HG02588 (cell line): Measurements from ENCODE around the gene GIMAP2.
A peak's percentile ranks its signal among the peaks of the same experiment; 100 is the strongest.

Experiments
- ATAC-seq: cut with Tn5 transposase; IDR thresholded peaks from one replicate; pipeline ENCODE4 v1.9.1; 2021; ENCODE audit warnings: mild to moderate bottlenecking, moderate library complexity; ENCODE audit not compliant: unreplicated experiment

The GIMAP2 gene

DNA sequence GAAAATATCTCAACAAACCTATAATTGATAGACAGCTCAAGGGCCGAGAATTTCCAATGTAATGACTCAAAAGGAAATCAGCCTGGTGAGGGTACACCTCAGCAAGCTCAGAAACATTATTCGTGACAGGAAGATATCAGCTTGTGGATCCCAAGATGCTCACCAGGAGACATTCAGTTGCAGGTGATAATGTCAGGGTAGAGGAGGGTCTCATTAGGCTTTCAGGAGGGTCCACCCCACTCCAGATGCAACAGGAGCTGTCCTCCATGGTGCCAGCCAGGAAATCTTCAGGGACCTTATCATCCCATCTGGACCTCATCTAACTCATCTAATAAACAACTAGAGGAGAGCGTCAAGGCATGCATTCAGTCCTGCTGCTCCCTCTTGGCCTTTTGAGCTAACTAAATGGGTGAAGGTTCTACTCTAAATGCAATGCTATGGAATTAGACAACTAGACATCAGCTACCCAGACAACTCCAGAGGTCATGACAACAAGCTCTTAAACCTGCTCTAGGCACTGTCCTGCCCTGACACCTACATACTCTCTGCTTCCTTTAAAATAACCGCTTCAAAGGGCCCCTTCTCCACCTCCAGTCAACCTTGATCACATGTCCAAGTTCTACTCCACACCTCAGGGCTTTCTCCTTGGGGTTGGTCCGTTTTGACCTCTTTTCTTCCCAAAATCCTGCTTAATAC lies 47.4 kb downstream of the GIMAP2 start:
- no peak for ATAC-seq

DNA sequence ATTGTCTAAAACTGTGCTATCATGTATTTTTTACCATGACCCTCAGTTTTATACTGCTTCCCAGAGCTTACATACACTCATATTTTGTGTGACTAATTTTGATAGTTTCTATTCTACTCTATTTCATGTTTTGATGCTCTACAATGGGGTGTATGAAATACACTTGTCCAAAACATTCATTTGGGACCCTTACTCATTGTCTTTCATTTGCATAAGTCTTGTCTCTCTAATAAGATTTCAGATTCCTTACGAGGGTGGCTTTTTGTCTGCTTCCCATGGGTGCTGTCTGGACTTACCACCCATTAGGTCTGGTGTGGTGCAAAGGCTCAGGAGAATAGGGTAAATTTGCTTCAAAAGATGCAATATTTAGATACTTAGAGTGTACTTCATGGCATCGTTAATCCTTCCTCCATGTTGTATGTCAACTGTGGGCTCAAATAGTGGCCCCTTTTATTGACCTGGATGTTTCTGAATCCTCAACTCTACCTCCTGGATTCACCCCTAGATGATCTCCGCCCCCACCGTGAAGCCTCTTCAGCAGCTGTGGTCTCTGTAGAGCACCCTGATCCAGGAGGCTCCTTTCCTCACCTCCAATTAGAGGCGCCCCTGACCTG lies 48.1 kb downstream of the GIMAP2 start:
- ATAC-seq = no peak

DNA sequence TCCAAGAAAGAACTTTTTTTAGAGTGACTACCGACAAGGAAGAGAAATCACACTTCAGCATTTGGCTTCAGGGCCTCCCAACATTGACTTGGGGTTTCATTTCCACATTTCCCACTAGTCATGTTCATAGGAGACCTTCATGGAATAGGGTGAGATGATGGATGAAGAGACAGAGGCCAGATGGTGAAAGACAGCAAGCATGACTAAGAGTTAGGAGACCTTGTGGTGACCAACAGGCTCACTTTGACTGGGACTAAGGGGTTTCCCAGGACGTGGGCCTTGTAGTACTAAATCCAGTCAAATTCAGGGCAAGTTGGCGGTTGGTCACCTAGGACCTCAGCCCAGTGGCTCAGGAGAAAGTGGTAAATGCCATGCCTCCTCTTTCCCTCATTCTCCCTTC lies 48.7 kb downstream of the GIMAP2 start:
- ATAC-seq = no peak

DNA sequence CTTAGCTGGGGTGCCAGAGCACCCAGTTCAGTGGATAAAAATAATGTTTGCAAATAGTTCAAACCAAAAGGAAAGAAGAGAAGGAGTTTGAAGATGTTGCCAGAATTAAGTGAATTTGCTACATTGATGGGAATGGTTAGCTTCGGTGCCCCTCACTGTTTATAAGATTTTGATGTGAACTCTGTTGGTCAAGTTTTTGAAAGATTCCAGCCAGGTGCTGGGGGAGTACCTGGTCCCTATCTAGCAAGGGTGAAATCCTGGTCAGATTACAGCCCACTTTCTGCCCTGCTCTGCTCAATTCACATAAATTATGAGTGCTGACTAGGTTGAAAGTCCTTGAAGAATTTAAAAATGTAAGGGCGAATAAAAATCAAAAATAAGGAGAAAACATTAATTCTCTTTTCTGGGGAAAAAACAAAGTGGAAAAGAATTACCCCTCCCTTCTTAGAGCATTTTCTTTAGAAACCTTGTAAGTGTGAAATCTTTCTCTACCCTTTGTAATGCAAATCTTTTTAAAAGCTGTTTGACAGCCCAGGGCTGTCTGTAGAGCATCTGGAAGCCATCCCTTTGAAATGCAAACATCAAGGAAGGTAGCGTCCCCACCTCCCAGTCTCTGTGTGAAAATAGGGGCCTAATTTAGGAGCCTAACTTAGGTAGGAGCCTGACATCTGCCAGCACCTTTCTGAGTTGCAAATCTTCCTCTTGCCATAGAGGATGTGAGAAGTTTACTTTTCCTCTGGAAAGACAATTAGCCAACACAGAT lies 50.3 kb downstream of the GIMAP2 start:
- no peak for ATAC-seq

DNA sequence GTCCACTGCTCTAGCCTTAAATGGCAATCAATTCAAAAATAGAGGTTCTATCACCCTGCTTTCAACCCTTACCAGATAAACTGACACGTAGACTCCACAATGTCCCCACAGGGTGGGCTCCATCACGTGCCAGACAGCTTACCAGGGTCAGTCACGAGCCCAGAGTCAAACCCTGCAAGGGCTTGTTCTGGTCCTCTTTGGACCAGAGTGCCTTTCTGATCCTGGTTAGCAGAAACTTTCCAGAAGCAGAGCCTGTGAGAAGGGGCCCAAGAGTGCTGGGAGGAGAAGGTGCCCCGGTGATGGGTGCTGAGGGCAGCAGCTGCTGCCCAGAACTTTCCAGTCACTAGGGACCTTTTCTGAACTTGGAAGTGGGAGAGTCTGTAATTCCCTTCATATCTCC lies 51.4 kb downstream of the GIMAP2 start:
- peak; percentile 11 for ATAC-seq

DNA sequence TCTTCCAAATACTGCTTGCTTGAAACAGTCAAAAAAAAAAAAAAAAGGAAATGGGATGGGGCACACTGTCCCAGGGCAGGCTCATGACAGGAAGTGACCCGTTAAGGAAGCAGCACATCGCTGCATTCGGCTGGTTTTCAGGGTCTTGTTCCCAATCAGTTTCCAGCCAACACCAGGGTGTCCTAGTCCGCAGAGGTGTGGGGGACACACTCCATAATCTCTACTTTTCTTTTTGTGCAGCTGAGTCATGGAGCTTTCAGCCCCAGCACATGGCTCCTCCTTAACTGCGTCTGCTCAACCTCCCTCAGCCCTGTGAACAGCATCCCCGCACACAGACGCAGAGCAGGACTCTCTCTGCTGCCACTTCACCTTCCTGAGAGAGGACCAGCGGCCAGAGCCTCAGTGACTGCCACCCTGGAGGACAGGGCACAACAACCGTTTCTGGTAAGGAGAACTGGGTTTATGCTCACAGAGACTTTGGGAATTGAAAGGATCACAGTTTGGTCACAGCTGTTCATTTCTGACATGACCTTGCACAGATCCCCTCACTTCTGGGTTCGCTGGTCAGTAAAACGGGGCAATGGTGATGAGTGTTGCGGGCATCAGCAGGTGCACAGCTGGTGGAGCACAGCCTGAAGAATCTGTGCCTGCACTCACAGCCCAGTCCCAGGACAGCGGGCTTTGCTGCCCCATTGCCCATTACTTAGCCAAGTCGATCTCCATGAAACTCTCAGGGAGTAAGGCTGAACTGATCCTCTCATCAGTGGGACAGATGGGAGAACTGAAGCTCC lies 52.0 kb downstream of the GIMAP2 start, which contains the start of gene GIMAP5:
GIMAP5 (plus strand) TSS at position 154 of the 791 bp plus-strand sequence. CDS start 3,467 bp downstream, outside the sequence.
- peak; percentile 57 for ATAC-seq

DNA sequence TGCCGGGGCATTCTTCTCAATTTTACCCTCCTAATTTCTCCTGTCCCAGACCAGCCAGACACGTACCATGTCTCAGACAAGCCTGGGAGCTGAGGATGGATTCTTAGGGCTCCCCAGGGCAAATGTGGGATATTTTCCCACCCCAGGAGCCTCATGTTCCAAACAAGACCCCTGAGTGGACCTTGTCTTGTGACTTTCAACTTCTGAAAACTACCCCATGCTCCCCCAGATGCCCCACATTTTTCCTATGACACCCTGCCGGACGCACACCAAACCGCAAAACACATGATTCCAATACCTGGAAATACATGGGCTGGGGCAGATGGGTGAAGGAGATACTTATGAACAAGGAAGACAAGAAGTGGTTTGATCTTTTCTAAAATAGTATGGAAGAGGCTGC lies 52.6 kb downstream of the GIMAP2 start:
- no peak for ATAC-seq

DNA sequence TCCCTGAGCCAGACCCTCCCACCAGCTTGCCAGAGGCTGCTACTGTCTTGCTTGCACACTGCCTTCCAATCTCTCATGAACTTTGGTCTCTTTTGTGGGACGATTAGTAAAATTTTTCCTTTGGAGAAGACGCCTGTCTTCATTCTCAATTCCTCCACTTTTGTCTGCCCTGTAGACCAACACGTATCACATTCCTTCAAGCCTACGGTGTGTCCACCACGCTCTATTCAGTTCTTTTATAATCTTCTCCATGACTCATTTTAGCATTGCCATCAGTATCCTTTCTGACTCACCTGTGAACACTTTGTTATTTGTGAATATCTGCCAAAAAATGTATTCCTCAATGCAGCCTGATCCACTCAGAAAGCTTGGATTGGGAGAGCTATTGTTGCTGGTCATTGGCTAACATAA lies 53.1 kb downstream of the GIMAP2 start:
- ATAC-seq = no peak

DNA sequence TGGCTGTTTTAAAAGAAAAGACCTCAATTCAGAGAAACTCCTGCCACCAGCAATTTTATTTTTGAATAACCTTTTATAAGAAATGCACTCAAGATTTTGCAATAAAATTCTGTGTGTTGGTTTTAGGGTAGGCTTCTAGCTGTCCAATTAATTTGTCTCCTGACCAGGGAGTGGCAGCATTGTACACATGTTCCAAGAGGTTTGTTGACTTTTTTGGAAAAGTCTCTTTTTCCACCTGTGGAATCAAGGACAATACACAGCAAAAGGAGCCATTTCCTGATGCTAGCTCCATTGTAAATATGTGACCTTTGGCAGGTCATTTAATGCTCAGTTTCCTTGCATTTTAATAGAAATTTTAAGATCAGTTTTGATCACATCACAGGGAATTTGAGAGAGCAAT lies 53.5 kb downstream of the GIMAP2 start:
- no peak for ATAC-seq

DNA sequence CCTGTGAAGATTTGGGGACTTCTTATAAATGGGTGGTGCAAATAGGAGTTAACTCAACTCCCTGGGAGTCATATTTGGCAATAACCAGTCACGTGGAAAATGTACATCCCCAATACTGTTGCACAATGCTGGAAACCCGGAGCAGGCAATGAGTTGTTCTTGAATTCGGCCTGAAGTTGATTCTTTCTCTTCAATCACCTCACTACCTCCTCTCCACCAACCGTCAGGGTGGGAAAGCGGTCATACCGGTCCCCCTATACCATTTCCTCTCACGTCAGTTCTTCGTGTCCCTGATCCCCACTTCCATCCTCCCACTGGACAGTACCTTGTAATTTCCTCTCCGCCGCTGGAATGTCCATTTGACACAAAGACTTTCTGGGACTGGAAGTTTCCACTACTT lies 54.5 kb downstream of the GIMAP2 start:
- no peak for ATAC-seq

DNA sequence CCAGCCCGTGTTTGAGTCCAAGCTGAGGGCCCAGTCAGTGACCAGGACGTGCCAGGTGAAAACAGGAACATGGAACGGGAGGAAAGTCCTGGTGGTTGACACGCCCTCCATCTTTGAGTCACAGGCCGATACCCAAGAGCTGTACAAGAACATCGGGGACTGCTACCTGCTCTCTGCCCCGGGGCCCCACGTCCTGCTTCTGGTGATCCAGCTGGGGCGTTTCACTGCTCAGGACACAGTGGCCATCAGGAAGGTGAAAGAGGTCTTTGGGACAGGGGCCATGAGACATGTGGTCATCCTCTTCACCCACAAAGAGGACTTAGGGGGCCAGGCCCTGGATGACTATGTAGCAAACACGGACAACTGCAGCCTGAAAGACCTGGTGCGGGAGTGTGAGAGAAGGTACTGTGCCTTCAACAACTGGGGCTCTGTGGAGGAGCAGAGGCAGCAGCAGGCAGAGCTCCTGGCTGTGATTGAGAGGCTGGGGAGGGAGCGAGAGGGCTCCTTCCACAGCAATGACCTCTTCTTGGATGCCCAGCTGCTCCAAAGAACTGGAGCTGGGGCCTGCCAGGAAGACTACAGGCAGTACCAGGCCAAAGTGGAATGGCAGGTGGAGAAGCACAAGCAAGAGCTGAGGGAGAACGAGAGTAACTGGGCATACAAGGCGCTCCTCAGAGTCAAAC lies 56.9 kb downstream of the GIMAP2 start:
- ATAC-seq = no peak
